ENCODE results near the gene STX2. TPM values are rescaled to one million over a fixed set of nuclear protein-coding genes. Genes with fewer than 3 reads are reported as not detected.

Gene STX2
- total and polyA plus RNA-seq, 10 of the 15 experiments (the other 5 are each of a cell fraction or from before 2014, with no cell fraction given) = 6.0 to 22.2 (median 10.0) TPM

DNA sequence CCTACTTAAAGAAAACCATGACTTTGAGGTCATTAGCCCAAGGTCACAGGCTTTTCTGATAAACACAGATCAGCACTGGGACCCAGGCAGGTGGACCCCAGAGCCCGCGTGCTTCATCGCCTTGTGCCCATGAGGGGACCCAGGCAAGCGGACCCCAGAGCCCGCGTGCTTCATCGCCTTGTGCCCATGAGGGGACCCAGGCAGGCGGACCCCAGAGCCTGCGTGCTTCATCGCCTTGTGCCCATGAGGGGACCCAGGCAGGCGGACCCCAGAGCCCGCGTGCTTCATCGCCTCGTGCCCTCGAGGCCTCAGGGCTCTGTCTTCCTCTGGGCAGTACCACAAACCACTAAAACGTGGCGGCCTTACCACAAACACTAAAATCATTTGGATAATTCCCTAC lies 31.7 kb downstream of the STX2 start:
- no peak overlapping the region for H3K4me3 ChIP-seq
- DNase-seq (ENCODE audit: low read depth, low spot score) (no peak), ATAC-seq (no peak), FAIRE-seq (no peak)
- no peaks in the 10 kb centered on the region; the same call in 1 of the 2 replicates for H3K4me1 ChIP-seq (ENCODE audit: control insufficient read depth, insufficient read depth, low read length)
- no peaks in the 10 kb centered on the region for H4K20me1 ChIP-seq (ENCODE audit: control insufficient read depth, insufficient read depth)
- intact Hi-C loops (cut with micrococcal nuclease; ENCODE audit: unreplicated experiment) = no loop called here
- H3K9me3 ChIP-seq (replicated peaks; ENCODE audit: control insufficient read depth, insufficient read depth, low read length) = no peaks in the 10 kb centered on the region; the same call in 2 of the 3 replicates
- WGBS (ENCODE audit: insufficient coverage, insufficient replicate concordance, low lambda C conversion rate, missing lambda C conversion rate) = 92% methylated on average over 18 of the region's 18 CpGs
- no peak overlapping the region for H3K4me2 ChIP-seq (ENCODE audit: control insufficient read depth, insufficient read depth)
- ChIA-PET POLR2A (no interaction called here), RAD21 (ENCODE audit: unreplicated experiment) (no interaction called here), SMC1A (ENCODE audit: uncharacterized antibody, unreplicated experiment) (no interaction called here), CTCF (no interaction called here)
- peaks cover 6 to 22% of the 10 kb centered on the region in 2 experiments for H3K36me3 ChIP-seq (ENCODE audit: control insufficient read depth in 2 of 2, insufficient read depth in 2 of 2, low read length in 1 of 2)
- H3K27ac ChIP-seq (ENCODE audit: control insufficient read depth, insufficient read depth) = no peak overlapping the region
- no peaks in the 10 kb centered on the region for H3K79me2 ChIP-seq (ENCODE audit: control insufficient read depth, insufficient read depth, low read length)
- H3K9ac ChIP-seq (ENCODE audit: control insufficient read depth, insufficient read depth, low read length) = no peak overlapping the region
- H3K27me3 ChIP-seq (replicated peaks in 1 of 2; ENCODE audit: control insufficient read depth in 2 of 2, insufficient read depth in 2 of 2, low read length in 1 of 2) = no peaks in the 10 kb centered on the region
- in situ Hi-C loops (cut with MboI) = no loop called here
- no TSS peak for BruUV-seq (replicated peaks)
- H2AFZ ChIP-seq (ENCODE audit: control insufficient read depth, low read depth, low read length) = no peak overlapping the region
- TF ChIP-seq RAD21 (IDR thresholded peaks at IDR 0.05; ENCODE audit: insufficient read depth, low read depth, low read length) (no peak), HDGF (IDR thresholded peaks at IDR 0.05) (no peak), ZNF24 (IDR thresholded peaks at IDR 0.05) (no peak), FOXM1 (IDR thresholded peaks at IDR 0.05; ENCODE audit: low read depth, low read length) (no peak), SRF (IDR thresholded peaks at IDR 0.05; ENCODE audit: low read depth in 2 of 2, low read length in 2 of 2) (no peak), BMI1 (IDR thresholded peaks at IDR 0.05; ENCODE audit: borderline replicate concordance) (no peak), IRF4 (IDR thresholded peaks at IDR 0.05; ENCODE audit: low read depth, low read length) (no peak), SMC3 (IDR thresholded peaks at IDR 0.05; ENCODE audit: borderline replicate concordance, low read length) (no peak), PML (IDR thresholded peaks at IDR 0.05; ENCODE audit: low read length) (no peak), CREB1 (IDR thresholded peaks at IDR 0.05; ENCODE audit: low read depth) (no peak), TARDBP (IDR thresholded peaks at IDR 0.05; ENCODE audit: borderline replicate concordance) (no peak), MYC (IDR thresholded peaks at IDR 0.05; ENCODE audit: insufficient read depth, insufficient read length, insufficient replicate concordance, low read length, severe bottlenecking) (no peak)
- TF ChIP-seq, protein P1, sequence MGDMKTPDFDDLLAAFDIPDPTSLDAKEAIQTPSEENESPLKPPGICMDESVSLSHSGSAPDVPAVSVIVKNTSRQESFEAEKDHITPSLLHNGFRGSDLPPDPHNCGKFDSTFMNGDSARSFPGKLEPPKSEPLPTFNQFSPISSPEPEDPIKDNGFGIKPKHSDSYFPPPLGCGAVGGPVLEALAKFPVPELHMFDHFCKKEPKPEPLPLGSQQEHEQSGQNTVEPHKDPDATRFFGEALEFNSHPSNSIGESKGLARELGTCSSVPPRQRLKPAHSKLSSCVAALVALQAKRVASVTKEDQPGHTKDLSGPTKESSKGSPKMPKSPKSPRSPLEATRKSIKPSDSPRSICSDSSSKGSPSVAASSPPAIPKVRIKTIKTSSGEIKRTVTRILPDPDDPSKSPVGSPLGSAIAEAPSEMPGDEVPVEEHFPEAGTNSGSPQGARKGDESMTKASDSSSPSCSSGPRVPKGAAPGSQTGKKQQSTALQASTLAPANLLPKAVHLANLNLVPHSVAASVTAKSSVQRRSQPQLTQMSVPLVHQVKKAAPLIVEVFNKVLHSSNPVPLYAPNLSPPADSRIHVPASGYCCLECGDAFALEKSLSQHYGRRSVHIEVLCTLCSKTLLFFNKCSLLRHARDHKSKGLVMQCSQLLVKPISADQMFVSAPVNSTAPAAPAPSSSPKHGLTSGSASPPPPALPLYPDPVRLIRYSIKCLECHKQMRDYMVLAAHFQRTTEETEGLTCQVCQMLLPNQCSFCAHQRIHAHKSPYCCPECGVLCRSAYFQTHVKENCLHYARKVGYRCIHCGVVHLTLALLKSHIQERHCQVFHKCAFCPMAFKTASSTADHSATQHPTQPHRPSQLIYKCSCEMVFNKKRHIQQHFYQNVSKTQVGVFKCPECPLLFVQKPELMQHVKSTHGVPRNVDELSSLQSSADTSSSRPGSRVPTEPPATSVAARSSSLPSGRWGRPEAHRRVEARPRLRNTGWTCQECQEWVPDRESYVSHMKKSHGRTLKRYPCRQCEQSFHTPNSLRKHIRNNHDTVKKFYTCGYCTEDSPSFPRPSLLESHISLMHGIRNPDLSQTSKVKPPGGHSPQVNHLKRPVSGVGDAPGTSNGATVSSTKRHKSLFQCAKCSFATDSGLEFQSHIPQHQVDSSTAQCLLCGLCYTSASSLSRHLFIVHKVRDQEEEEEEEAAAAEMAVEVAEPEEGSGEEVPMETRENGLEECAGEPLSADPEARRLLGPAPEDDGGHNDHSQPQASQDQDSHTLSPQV (IDR thresholded peaks at IDR 0.05) = no peak
- TF ChIP-seq, protein P2, sequence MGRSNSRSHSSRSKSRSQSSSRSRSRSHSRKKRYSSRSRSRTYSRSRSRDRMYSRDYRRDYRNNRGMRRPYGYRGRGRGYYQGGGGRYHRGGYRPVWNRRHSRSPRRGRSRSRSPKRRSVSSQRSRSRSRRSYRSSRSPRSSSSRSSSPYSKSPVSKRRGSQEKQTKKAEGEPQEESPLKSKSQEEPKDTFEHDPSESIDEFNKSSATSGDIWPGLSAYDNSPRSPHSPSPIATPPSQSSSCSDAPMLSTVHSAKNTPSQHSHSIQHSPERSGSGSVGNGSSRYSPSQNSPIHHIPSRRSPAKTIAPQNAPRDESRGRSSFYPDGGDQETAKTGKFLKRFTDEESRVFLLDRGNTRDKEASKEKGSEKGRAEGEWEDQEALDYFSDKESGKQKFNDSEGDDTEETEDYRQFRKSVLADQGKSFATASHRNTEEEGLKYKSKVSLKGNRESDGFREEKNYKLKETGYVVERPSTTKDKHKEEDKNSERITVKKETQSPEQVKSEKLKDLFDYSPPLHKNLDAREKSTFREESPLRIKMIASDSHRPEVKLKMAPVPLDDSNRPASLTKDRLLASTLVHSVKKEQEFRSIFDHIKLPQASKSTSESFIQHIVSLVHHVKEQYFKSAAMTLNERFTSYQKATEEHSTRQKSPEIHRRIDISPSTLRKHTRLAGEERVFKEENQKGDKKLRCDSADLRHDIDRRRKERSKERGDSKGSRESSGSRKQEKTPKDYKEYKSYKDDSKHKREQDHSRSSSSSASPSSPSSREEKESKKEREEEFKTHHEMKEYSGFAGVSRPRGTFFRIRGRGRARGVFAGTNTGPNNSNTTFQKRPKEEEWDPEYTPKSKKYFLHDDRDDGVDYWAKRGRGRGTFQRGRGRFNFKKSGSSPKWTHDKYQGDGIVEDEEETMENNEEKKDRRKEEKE (IDR thresholded peaks at IDR 0.05) = no peak
- TF ChIP-seq, protein P3, sequence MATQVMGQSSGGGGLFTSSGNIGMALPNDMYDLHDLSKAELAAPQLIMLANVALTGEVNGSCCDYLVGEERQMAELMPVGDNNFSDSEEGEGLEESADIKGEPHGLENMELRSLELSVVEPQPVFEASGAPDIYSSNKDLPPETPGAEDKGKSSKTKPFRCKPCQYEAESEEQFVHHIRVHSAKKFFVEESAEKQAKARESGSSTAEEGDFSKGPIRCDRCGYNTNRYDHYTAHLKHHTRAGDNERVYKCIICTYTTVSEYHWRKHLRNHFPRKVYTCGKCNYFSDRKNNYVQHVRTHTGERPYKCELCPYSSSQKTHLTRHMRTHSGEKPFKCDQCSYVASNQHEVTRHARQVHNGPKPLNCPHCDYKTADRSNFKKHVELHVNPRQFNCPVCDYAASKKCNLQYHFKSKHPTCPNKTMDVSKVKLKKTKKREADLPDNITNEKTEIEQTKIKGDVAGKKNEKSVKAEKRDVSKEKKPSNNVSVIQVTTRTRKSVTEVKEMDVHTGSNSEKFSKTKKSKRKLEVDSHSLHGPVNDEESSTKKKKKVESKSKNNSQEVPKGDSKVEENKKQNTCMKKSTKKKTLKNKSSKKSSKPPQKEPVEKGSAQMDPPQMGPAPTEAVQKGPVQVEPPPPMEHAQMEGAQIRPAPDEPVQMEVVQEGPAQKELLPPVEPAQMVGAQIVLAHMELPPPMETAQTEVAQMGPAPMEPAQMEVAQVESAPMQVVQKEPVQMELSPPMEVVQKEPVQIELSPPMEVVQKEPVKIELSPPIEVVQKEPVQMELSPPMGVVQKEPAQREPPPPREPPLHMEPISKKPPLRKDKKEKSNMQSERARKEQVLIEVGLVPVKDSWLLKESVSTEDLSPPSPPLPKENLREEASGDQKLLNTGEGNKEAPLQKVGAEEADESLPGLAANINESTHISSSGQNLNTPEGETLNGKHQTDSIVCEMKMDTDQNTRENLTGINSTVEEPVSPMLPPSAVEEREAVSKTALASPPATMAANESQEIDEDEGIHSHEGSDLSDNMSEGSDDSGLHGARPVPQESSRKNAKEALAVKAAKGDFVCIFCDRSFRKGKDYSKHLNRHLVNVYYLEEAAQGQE (IDR thresholded peaks at IDR 0.05; ENCODE audit: low read depth, low read length) = no peak

All from GM12878 (cell line).